Endothelial cell of umbilical vein (primary cell): ENCODE data around the gene NAV2. TPM values are rescaled to one million over a fixed set of nuclear protein-coding genes. Genes with fewer than 3 reads are reported as not detected.

Experiments
- BruUV-seq: library from RNA; stranded (reverse); fragments of 400-500 nt; replicated peaks from 2 replicates; lab custom pipeline; 2021; lab: Mats Ljungman, UMichigan
- CTCF ChIA-PET: fragments of 300-600, 350-600 bp; sonication (Branson Sonifier 250); formaldehyde crosslinking; loops from one replicate; lab custom pipeline; 2021; ENCODE audit warnings: antibody characterized with exemption, inconsistent platforms; lab: Charles Lee
- POLR2A ChIA-PET: fragments of 300-600, 350-600 bp; sonication (Branson Sonifier 250); formaldehyde crosslinking; loops from one replicate; lab custom pipeline; 2021; ENCODE audit warnings: antibody characterized with exemption, inconsistent platforms; lab: Charles Lee
- DNase-seq: peaks from one replicate; pipeline ENCODE4 v3.0.0-alpha.2; 2011; ENCODE audit warnings: low read depth, low spot score
- FAIRE-seq: peaks from 2 replicates; lab custom pipeline; 2011; peaks lifted over from hg19 to GRCh38; lab: Jason Lieb, UNC
- H2AFZ ChIP-seq: 2 replicates; pipeline ENCODE4 v1.6.0; 2012; ENCODE audit warnings: low read depth, low read length, control low read depth, inconsistent platforms
- H3K27ac ChIP-seq: 2 replicates; pipeline ENCODE4 v1.5.1; 2011; ENCODE audit warnings: low read depth, mild to moderate bottlenecking, control low read depth, low read length, moderate library complexity; ENCODE audit not compliant: insufficient read depth
- H3K27me3 ChIP-seq, 2 experiments: 2 replicates each; pipeline versions ENCODE4 v1.6.0 to v1.6.1; 2011; ENCODE audit warnings: low read length in 2 of 2, mixed read lengths in 1 of 2; ENCODE audit not compliant: control insufficient read depth in 2 of 2, insufficient read depth in 2 of 2
- H3K36me3 ChIP-seq, 2 experiments: 2 replicates in 1 of 2; 3 replicates in 1 of 2; pipeline ENCODE4 v1.5.1; 2011; ENCODE audit warnings: low read length in 2 of 2, mild to moderate bottlenecking in 1 of 2, moderate library complexity in 1 of 2; ENCODE audit not compliant: control insufficient read depth in 2 of 2, insufficient read depth in 2 of 2; ENCODE audit errors: extremely low read depth in 1 of 2
- H3K4me1 ChIP-seq: 3 replicates; pipeline ENCODE4 v1.5.1; 2011; ENCODE audit warnings: mild to moderate bottlenecking, low read length; ENCODE audit not compliant: control insufficient read depth, insufficient read depth; ENCODE audit errors: extremely low read depth
- H3K4me2 ChIP-seq: 2 replicates; pipeline ENCODE4 v1.6.1; 2011; ENCODE audit warnings: low read length, control low read depth, mixed read lengths; ENCODE audit not compliant: insufficient read depth
- H3K4me3 ChIP-seq, 3 experiments: fragments of 200-600 bp in 1 of 3; sonication (generic), shearing (Covaris generic) in 1 of 3; replicated peaks in 1 of 3; 2 replicates each; pipeline ENCODE4 v1.5.1; 2011 to 2016; ENCODE audit warnings: control low read depth in 3 of 3, low read length in 3 of 3, mild to moderate bottlenecking in 2 of 3, inconsistent platforms in 1 of 3, low read depth in 1 of 3, moderate library complexity in 1 of 3; ENCODE audit not compliant: insufficient read depth in 1 of 3
- H3K79me2 ChIP-seq: 2 replicates; pipeline ENCODE4 v1.6.0; 2012; ENCODE audit warnings: low read length, inconsistent platforms; ENCODE audit not compliant: control insufficient read depth, insufficient read depth
- H3K9ac ChIP-seq: replicated peaks from 2 replicates; pipeline ENCODE3; 2011; ENCODE audit warnings: low read length, control low read depth; ENCODE audit not compliant: insufficient read depth; ENCODE audit errors: extremely low read depth
- H3K9me1 ChIP-seq: replicated peaks from 3 replicates; pipeline ENCODE4 v1.6.0; 2011; ENCODE audit warnings: mild to moderate bottlenecking, low read length; ENCODE audit not compliant: control insufficient read depth, insufficient read depth; ENCODE audit errors: extremely low read depth
- H3K9me3 ChIP-seq: replicated peaks from 2 replicates; pipeline ENCODE4 v1.5.1; 2012; ENCODE audit warnings: low read length, inconsistent platforms; ENCODE audit not compliant: control insufficient read depth, insufficient read depth
- H4K20me1 ChIP-seq: replicated peaks from 2 replicates; pipeline ENCODE3; 2011; ENCODE audit warnings: mild to moderate bottlenecking, low read length; ENCODE audit not compliant: control insufficient read depth, insufficient read depth; ENCODE audit errors: extremely low read depth
- EZH2 ChIP-seq: IDR thresholded peaks from 2 replicates; pipeline ENCODE4 v1.6.1; 2012; ENCODE audit warnings: borderline replicate concordance, low read depth, mild to moderate bottlenecking, moderate library complexity, low read length, inconsistent platforms; ENCODE audit not compliant: severe bottlenecking
- FOS ChIP-seq: IDR thresholded peaks from 2 replicates; pipeline ENCODE4 v1.6.1; 2011; ENCODE audit warnings: mild to moderate bottlenecking, low read length, moderate library complexity, borderline replicate concordance; ENCODE audit not compliant: insufficient read depth
- GATA2 ChIP-seq: IDR thresholded peaks from 2 replicates; pipeline ENCODE4 v1.7.0; 2011; ENCODE audit warnings: low read depth, mild to moderate bottlenecking, moderate library complexity, mixed read lengths, low read length; ENCODE audit not compliant: insufficient read length, insufficient read depth
- JUN ChIP-seq: IDR thresholded peaks from 2 replicates; pipeline ENCODE4 v1.6.1; 2011; ENCODE audit warnings: borderline replicate concordance, low read depth; ENCODE audit not compliant: insufficient read length, insufficient read depth
- MYC ChIP-seq: IDR thresholded peaks from one replicate; pipeline ENCODE4 v1.6.1; 2011; ENCODE audit warnings: mild to moderate bottlenecking, low read depth, low read length
- POLR2A ChIP-seq: IDR thresholded peaks from 2 replicates; pipeline ENCODE4 v1.6.1; 2012; ENCODE audit warnings: low read depth, mild to moderate bottlenecking, control low read depth, low read length
- POLR2AphosphoS5 ChIP-seq: IDR thresholded peaks from 2 replicates; pipeline ENCODE4 v1.6.1; 2012; ENCODE audit warnings: low read depth, mild to moderate bottlenecking, control low read depth, low read length, moderate library complexity; ENCODE audit not compliant: insufficient read depth
- dilution Hi-C: fragments of 300-500 bp; cut with MboI; formaldehyde crosslinking; loops from one replicate; pipeline ENCODE4 v1.15.0; 2019; ENCODE audit warnings: low sequenced_read_pairs; ENCODE audit not compliant: extremely low pct_ligation_motif_present
- intact Hi-C: fragments of 100-400 bp; cut with micrococcal nuclease; formaldehyde crosslinking; loops from one replicate; pipeline ENCODE4 v1.10.0; 2022
- polyA plus RNA-seq, 4 experiments: library from polyadenylated mRNA; depleted of rRNA in 3 of 4; stranded (reverse) in 3 of 4; unstranded in 1 of 4; fragments of >200 nt; gene quantifications; 2 replicates each; pipeline versions ENCODE4 v1.2.1 to v1.2.3, GENCODE V29; 2011 to 2012; ENCODE audit warnings: missing spikeins in 1 of 4
- total RNA-seq: library from RNA; stranded (reverse); gene quantifications from 2 replicates; pipeline ENCODE4 v1.2.3, GENCODE V29; 2021
- TF ChIP-seq, protein P1 (sequence below): IDR thresholded peaks from 2 replicates; pipeline ENCODE4 v1.6.1; 2011; ENCODE audit not compliant: insufficient read depth, insufficient read length
- TF ChIP-seq, protein P2 (sequence below), 2 donors: IDR thresholded peaks; 1 replicate in 1 of 2; 2 replicates in 1 of 2; pipeline ENCODE4 v1.5.1; 2011; ENCODE audit warnings: low read length in 2 of 2, mild to moderate bottlenecking in 2 of 2, moderate library complexity in 2 of 2, control low read depth in 1 of 2, inconsistent platforms in 1 of 2, low read depth in 1 of 2; ENCODE audit not compliant: insufficient read depth in 1 of 2; ENCODE audit errors: extremely low read depth in 1 of 2

NAV2 gene
- total and polyA plus RNA-seq, 2 donors (not counting 3 experiments of a cell fraction or from before 2014, with no cell fraction given): 10.9 to 68.0 TPM

- ChIA-PET POLR2A (no interaction called here), CTCF (interaction anchor here (2.5 kb wide), 1 partner anchor 10 kb away, joined by 20 read pairs; no protein-coding TSS in a partner anchor)
- Histone ChIP-seq H3K9ac (no peak overlapping the region), H3K9me1 (no peaks in the 10 kb centered on the region), H3K79me2 (no peaks in the 10 kb centered on the region), H3K4me3 (no peak overlapping the region), H3K4me1 (no peaks in the 10 kb centered on the region), H2AFZ (no peak overlapping the region), H3K4me2 (no peak overlapping the region), H3K27me3 (peaks cover 14 to 19% of the 10 kb centered on the region in 2 experiments), H4K20me1 (no peaks in the 10 kb centered on the region), H3K36me3 (no peaks in the 10 kb centered on the region), H3K9me3 (no peaks in the 10 kb centered on the region), H3K27ac (no peak overlapping the region)
- FAIRE-seq (no peak), DNase-seq (no peak)
- TF ChIP-seq FOS: no peak
- TF ChIP-seq GATA2: no peak
- TF ChIP-seq, protein P1, sequence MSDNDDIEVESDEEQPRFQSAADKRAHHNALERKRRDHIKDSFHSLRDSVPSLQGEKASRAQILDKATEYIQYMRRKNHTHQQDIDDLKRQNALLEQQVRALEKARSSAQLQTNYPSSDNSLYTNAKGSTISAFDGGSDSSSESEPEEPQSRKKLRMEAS: no peak
- no peak for TF ChIP-seq POLR2AphosphoS5
- no peak for TF ChIP-seq EZH2
- no peak for TF ChIP-seq POLR2A
- TF ChIP-seq MYC: no peak
- TF ChIP-seq, protein P2, sequence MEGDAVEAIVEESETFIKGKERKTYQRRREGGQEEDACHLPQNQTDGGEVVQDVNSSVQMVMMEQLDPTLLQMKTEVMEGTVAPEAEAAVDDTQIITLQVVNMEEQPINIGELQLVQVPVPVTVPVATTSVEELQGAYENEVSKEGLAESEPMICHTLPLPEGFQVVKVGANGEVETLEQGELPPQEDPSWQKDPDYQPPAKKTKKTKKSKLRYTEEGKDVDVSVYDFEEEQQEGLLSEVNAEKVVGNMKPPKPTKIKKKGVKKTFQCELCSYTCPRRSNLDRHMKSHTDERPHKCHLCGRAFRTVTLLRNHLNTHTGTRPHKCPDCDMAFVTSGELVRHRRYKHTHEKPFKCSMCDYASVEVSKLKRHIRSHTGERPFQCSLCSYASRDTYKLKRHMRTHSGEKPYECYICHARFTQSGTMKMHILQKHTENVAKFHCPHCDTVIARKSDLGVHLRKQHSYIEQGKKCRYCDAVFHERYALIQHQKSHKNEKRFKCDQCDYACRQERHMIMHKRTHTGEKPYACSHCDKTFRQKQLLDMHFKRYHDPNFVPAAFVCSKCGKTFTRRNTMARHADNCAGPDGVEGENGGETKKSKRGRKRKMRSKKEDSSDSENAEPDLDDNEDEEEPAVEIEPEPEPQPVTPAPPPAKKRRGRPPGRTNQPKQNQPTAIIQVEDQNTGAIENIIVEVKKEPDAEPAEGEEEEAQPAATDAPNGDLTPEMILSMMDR (IDR thresholded peaks at IDR 0.05; ENCODE audit: extremely low read depth in 1 of 2, insufficient read depth in 1 of 2, low read depth in 1 of 2, low read length in 2 of 2): no peak
- no peak for TF ChIP-seq JUN
- intact Hi-C loops: no loop called here
- dilution Hi-C loops: no loop called here
- BruUV-seq: no TSS peak
Measured at GRCh38 chr11:20137637-20138036, 425.0 kb downstream of the NAV2 start.
